GM23338 (cell line): ENCODE measurements around the gene SNX32.

Source experiments
- CREB1 ChIP-seq: fragments of 250-450 bp; sonication (Bioruptor Pico); IDR thresholded peaks from 2 replicates; pipeline ENCODE4 v1.5.0; 2020; ENCODE audit warnings: low read depth, mild to moderate bottlenecking, moderate library complexity
- CTCF ChIP-seq, 2 experiments: fragments of 200-600 bp in 1 of 2; sonication (generic) in 1 of 2; conservative IDR thresholded peaks; 2 replicates each; pipeline versions ENCODE4 v1.5.1 to v1.6.1; 2016 to 2017; ENCODE audit warnings: antibody characterized with exemption in 2 of 2, low read depth in 2 of 2, mild to moderate bottlenecking in 2 of 2, moderate library complexity in 1 of 2
- EZH2 ChIP-seq: fragments of 200-600 bp; sonication (generic); IDR thresholded peaks from one replicate; pipeline ENCODE4 v1.8.0; 2017; ENCODE audit warnings: antibody characterized with exemption, mild to moderate bottlenecking, low read depth; ENCODE audit not compliant: unreplicated experiment
- EZH2phosphoT487 ChIP-seq: fragments of 200-600 bp; sonication (generic); IDR thresholded peaks from one replicate; pipeline ENCODE4 v1.8.1; 2018; ENCODE audit warnings: antibody characterized with exemption; ENCODE audit not compliant: unreplicated experiment
- JUNB ChIP-seq: IDR thresholded peaks from one replicate; pipeline ENCODE4 v1.6.1; 2016; ENCODE audit warnings: antibody characterized with exemption; ENCODE audit not compliant: unreplicated experiment
- NANOG ChIP-seq: IDR thresholded peaks from 2 replicates; pipeline ENCODE4 v1.6.1; 2016; ENCODE audit warnings: antibody characterized with exemption, borderline replicate concordance
- POLR2AphosphoS5 ChIP-seq: IDR thresholded peaks from 2 replicates; pipeline ENCODE4 v1.6.1; 2016; ENCODE audit warnings: antibody characterized with exemption, low read depth
- STAT1 ChIP-seq: IDR thresholded peaks from one replicate; pipeline ENCODE4 v1.6.1; 2016; ENCODE audit warnings: antibody characterized with exemption; ENCODE audit not compliant: unreplicated experiment
- ZNF114 ChIP-seq: fragments of 250-450 bp; sonication (Bioruptor Pico); IDR thresholded peaks from 2 replicates; pipeline ENCODE4 v1.5.0; 2020; ENCODE audit warnings: mild to moderate bottlenecking, moderate library complexity
- ZNF331 ChIP-seq: fragments of 250-450 bp; sonication (Bioruptor Pico); IDR thresholded peaks from 2 replicates; pipeline ENCODE4 v1.5.0; 2020; ENCODE audit warnings: low read depth, mild to moderate bottlenecking, moderate library complexity
- TF ChIP-seq, protein P1 (sequence below): IDR thresholded peaks from one replicate; pipeline ENCODE4 v1.6.1; 2018; ENCODE audit warnings: antibody characterized with exemption; ENCODE audit not compliant: unreplicated experiment
- TF ChIP-seq, protein P2 (sequence below): fragments of 250-450 bp; sonication (Bioruptor Pico); IDR thresholded peaks from 2 replicates; pipeline ENCODE4 v1.5.0; 2020; ENCODE audit warnings: mild to moderate bottlenecking, moderate library complexity
- TF ChIP-seq, protein P3 (sequence below): IDR thresholded peaks from 2 replicates; pipeline ENCODE4 v1.6.1; 2016; ENCODE audit warnings: antibody characterized with exemption

DNA sequence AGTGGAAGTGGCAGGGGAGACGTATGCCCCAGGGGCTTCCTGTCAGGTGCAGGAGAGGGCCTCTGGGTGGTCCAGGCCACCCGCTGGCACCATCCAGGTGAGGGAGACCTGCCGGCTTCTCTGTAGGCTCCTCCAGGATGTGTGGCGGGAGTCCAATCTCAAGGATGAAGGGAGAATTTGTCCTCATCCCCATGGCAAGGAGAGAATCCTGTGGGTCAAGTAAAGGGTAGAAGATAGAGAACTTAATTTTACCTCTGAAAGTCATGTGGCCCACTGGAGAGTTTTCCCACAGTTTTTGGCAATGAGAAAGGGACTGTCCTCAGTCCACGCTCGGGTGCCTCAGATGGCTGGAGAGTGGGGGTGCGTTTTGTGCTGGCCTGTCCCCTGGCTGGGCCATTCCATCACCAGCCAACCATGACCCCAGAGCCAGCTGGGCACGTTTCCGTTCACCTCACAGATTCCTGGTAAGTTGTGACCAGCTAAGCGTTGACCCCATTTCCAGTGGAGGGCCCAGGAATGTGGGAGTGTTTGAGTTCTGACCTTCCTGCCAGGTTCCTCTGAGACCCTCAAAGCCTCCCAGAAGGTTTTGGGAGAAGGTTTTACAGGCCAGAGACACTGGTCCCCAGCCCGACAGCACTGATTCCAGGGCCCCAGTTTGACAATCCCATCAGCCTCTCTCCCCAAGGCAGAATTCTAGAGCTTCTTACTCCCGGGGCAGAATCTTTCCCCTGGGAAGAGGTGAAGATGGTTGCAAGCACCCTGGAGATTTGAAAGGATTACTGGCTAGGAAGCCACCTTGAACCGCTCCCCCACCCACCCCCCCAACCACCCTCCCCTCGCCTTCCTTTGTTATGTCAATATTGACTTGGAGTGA lies 44.3 kb upstream of the SNX32 start:
- TF ChIP-seq CTCF (conservative IDR thresholded peaks at IDR 0.05; ENCODE audit: low read depth in 2 of 2) (no peak), EZH2 (no peak), POLR2AphosphoS5 (no peak), STAT1 (no peak), EZH2phosphoT487 (no peak), CREB1 (no peak), JUNB (no peak), ZNF331 (no peak), NANOG (no peak), ZNF114 (no peak)
- TF ChIP-seq, protein P1, sequence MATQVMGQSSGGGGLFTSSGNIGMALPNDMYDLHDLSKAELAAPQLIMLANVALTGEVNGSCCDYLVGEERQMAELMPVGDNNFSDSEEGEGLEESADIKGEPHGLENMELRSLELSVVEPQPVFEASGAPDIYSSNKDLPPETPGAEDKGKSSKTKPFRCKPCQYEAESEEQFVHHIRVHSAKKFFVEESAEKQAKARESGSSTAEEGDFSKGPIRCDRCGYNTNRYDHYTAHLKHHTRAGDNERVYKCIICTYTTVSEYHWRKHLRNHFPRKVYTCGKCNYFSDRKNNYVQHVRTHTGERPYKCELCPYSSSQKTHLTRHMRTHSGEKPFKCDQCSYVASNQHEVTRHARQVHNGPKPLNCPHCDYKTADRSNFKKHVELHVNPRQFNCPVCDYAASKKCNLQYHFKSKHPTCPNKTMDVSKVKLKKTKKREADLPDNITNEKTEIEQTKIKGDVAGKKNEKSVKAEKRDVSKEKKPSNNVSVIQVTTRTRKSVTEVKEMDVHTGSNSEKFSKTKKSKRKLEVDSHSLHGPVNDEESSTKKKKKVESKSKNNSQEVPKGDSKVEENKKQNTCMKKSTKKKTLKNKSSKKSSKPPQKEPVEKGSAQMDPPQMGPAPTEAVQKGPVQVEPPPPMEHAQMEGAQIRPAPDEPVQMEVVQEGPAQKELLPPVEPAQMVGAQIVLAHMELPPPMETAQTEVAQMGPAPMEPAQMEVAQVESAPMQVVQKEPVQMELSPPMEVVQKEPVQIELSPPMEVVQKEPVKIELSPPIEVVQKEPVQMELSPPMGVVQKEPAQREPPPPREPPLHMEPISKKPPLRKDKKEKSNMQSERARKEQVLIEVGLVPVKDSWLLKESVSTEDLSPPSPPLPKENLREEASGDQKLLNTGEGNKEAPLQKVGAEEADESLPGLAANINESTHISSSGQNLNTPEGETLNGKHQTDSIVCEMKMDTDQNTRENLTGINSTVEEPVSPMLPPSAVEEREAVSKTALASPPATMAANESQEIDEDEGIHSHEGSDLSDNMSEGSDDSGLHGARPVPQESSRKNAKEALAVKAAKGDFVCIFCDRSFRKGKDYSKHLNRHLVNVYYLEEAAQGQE = no peak
- TF ChIP-seq, protein P2, sequence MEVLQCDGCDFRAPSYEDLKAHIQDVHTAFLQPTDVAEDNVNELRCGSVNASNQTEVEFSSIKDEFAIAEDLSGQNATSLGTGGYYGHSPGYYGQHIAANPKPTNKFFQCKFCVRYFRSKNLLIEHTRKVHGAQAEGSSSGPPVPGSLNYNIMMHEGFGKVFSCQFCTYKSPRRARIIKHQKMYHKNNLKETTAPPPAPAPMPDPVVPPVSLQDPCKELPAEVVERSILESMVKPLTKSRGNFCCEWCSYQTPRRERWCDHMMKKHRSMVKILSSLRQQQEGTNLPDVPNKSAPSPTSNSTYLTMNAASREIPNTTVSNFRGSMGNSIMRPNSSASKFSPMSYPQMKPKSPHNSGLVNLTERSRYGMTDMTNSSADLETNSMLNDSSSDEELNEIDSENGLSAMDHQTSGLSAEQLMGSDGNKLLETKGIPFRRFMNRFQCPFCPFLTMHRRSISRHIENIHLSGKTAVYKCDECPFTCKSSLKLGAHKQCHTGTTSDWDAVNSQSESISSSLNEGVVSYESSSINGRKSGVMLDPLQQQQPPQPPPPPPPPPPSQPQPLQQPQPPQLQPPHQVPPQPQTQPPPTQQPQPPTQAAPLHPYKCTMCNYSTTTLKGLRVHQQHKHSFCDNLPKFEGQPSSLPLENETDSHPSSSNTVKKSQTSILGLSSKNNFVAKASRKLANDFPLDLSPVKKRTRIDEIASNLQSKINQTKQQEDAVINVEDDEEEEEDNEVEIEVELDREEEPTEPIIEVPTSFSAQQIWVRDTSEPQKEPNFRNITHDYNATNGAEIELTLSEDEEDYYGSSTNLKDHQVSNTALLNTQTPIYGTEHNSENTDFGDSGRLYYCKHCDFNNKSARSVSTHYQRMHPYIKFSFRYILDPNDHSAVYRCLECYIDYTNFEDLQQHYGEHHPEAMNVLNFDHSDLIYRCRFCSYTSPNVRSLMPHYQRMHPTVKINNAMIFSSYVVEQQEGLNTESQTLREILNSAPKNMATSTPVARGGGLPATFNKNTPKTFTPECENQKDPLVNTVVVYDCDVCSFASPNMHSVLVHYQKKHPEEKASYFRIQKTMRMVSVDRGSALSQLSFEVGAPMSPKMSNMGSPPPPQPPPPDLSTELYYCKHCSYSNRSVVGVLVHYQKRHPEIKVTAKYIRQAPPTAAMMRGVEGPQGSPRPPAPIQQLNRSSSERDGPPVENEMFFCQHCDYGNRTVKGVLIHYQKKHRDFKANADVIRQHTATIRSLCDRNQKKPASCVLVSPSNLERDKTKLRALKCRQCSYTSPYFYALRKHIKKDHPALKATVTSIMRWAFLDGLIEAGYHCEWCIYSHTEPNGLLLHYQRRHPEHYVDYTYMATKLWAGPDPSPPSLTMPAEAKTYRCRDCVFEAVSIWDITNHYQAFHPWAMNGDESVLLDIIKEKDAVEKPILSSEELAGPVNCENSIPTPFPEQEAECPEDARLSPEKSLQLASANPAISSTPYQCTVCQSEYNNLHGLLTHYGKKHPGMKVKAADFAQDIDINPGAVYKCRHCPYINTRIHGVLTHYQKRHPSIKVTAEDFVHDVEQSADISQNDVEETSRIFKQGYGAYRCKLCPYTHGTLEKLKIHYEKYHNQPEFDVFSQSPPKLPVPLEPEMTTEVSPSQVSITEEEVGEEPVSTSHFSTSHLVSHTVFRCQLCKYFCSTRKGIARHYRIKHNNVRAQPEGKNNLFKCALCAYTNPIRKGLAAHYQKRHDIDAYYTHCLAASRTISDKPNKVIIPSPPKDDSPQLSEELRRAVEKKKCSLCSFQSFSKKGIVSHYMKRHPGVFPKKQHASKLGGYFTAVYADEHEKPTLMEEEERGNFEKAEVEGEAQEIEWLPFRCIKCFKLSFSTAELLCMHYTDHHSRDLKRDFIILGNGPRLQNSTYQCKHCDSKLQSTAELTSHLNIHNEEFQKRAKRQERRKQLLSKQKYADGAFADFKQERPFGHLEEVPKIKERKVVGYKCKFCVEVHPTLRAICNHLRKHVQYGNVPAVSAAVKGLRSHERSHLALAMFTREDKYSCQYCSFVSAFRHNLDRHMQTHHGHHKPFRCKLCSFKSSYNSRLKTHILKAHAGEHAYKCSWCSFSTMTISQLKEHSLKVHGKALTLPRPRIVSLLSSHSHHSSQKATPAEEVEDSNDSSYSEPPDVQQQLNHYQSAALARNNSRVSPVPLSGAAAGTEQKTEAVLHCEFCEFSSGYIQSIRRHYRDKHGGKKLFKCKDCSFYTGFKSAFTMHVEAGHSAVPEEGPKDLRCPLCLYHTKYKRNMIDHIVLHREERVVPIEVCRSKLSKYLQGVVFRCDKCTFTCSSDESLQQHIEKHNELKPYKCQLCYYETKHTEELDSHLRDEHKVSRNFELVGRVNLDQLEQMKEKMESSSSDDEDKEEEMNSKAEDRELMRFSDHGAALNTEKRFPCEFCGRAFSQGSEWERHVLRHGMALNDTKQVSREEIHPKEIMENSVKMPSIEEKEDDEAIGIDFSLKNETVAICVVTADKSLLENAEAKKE (CRISPR knock-in tag) = no peak
- TF ChIP-seq, protein P3, sequence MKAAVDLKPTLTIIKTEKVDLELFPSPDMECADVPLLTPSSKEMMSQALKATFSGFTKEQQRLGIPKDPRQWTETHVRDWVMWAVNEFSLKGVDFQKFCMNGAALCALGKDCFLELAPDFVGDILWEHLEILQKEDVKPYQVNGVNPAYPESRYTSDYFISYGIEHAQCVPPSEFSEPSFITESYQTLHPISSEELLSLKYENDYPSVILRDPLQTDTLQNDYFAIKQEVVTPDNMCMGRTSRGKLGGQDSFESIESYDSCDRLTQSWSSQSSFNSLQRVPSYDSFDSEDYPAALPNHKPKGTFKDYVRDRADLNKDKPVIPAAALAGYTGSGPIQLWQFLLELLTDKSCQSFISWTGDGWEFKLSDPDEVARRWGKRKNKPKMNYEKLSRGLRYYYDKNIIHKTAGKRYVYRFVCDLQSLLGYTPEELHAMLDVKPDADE = no peak
